ENCODE measurements around the gene PARP12. TPM values are rescaled to one million over a fixed set of nuclear protein-coding genes. Genes with fewer than 3 reads are reported as not detected.

The PARP12 gene
- total and polyA plus RNA-seq, 9 of the 15 experiments (the other 6 are each of a cell fraction or from before 2014, with no cell fraction given): 4.6 to 40.4 (median 23.5) TPM

GRCh38 chr7:140019606-140020005, 43.1 kb downstream of the PARP12 start:
- Histone ChIP-seq H3K9me1 (ENCODE audit: control insufficient read depth, insufficient read depth, low read length) (no peaks in the 10 kb centered on the region), H3K36me3 (ENCODE audit: control insufficient read depth, insufficient read depth, low read length) (peaks cover 5% of the 10 kb centered on the region; the same call in 1 of the 3 replicates), H3K4me3 (no peak overlapping the region), H3K27me3 (ENCODE audit: control insufficient read depth in 2 of 2, insufficient read depth in 2 of 2, low read length in 2 of 2) (peaks cover 9 to 22% of the 10 kb centered on the region in 2 experiments; a peak in 4 of 5 replicates), H3K9me3 (replicated peaks; ENCODE audit: control insufficient read depth, insufficient read depth, low read depth, low read length) (no peaks in the 10 kb centered on the region), H3K9ac (ENCODE audit: insufficient read depth in 1 of 2, low read depth in 2 of 2, low read length in 2 of 2) (peak overlapping the region in 1 of 2 experiments; percentile 3; a peak in 1 of 4 replicates), H3K27ac (ENCODE audit: extremely low read depth, low read depth, low read length) (no peak overlapping the region), H3K4me1 (replicated peaks in 1 of 2; ENCODE audit: control insufficient read depth in 2 of 2, insufficient read depth in 2 of 2, low read length in 2 of 2) (peaks cover 0 to 16% of the 10 kb centered on the region in 2 experiments; a peak in 1 of 5 replicates), H3K79me2 (ENCODE audit: control insufficient read depth, insufficient read depth, low read length) (no peaks in the 10 kb centered on the region), H3K4me2 (ENCODE audit: insufficient read depth, low read length) (no peak overlapping the region), H2AFZ (ENCODE audit: low read depth, low read length) (no peak overlapping the region), H4K20me1 (replicated peaks; ENCODE audit: control insufficient read depth, insufficient read depth, low read length) (peaks cover 10% of the 10 kb centered on the region; the same call in 1 of the 2 replicates)
- ChIA-PET POLR2A (interaction anchor here (0.6 to 2.5 kb wide), 5 partner anchors 10 to 440 kb away, joined by 3 to 13 read pairs (median 4); no protein-coding TSS in a partner anchor), CTCF (ENCODE audit: low intra/inter-chr PET ratio) (no interaction called here)
- intact Hi-C loops (cut with micrococcal nuclease): no loop called here
- ATAC-seq: peak; percentile 10; the same call in 2 of the 3 replicates
- no TSS peak for BruUV-seq (replicated peaks)
- WGBS (ENCODE audit: insufficient coverage, low coverage, missing lambda C conversion rate): 15% methylated on average over 3 of the region's 3 CpGs
- TF ChIP-seq ZNF785 (CRISPR knock-in tag; IDR thresholded peaks at IDR 0.05) (no peak), L3MBTL2 (IDR thresholded peaks at IDR 0.05) (no peak), HNRNPLL (IDR thresholded peaks at IDR 0.05; ENCODE audit: low read depth, low read length, poor library complexity, severe bottlenecking) (no peak), SMAD1 (IDR thresholded peaks at IDR 0.05; ENCODE audit: low read depth, low read length, partially characterized antibody) (no peak), CBX8 (IDR thresholded peaks at IDR 0.05; ENCODE audit: borderline replicate concordance, extremely low read depth, low read depth, low read length, poor library complexity, severe bottlenecking) (no peak), NBN (IDR thresholded peaks at IDR 0.05; ENCODE audit: low read depth) (no peak), ZNF445 (CRISPR knock-in tag; IDR thresholded peaks at IDR 0.05; ENCODE audit: low read depth) (no peak), TCFL5 (CRISPR knock-in tag; conservative IDR thresholded peaks at IDR 0.05) (no peak), CEBPB (tag; IDR thresholded peaks at IDR 0.05) (no peak), ZNF311 (CRISPR knock-in tag; IDR thresholded peaks at IDR 0.05) (no peak), GABPB1 (CRISPR knock-in tag; IDR thresholded peaks at IDR 0.05) (no peak), NONO (IDR thresholded peaks at IDR 0.05; ENCODE audit: low read depth in 2 of 2, low read length in 1 of 2) (no peak), ZNF134 (CRISPR knock-in tag; conservative IDR thresholded peaks at IDR 0.05) (no peak), HNRNPL (IDR thresholded peaks at IDR 0.05; ENCODE audit: low read depth, low read length) (no peak), FOXP1 (CRISPR knock-in tag; IDR thresholded peaks at IDR 0.05) (no peak), CLOCK (CRISPR knock-in tag; IDR thresholded peaks at IDR 0.05; ENCODE audit: borderline replicate concordance) (no peak), ZNF449 (CRISPR knock-in tag; IDR thresholded peaks at IDR 0.05) (no peak), VEZF1 (CRISPR knock-in tag; IDR thresholded peaks at IDR 0.05) (no peak)
- in situ Hi-C loops (cut with MboI): no loop called here
- peak; percentile 23 for FAIRE-seq
- no peak for DNase-seq (ENCODE audit: extremely low read depth in 1 of 4, low spot score in 3 of 4)

Measured in K562 (cell line).